ENCODE measurements around the gene BBX.

DNA sequence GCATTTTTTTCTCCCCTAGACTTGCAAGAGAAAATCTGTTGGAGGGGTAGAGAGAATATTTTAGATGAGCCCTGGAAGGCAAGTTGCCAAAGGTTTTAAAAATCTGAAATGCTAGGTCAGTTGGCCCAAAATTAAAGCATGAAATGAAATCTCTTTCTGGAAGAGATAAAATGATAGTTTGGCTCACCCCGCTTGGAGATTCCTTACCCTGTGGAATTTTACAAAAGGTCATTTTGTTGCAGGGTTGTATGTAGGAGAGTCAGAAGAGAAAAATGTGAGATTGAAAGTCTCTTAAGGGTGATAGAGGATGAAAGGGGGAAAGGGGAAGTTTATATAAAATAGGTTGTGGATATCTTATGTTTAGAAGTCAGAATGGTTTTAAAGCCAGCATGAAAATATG is 290.3 kb downstream of the BBX start:
- TF ChIP-seq SMC3 (IDR thresholded peaks at IDR 0.05; ENCODE audit: low read depth, low read length) = no peak
- TF ChIP-seq, protein P1, sequence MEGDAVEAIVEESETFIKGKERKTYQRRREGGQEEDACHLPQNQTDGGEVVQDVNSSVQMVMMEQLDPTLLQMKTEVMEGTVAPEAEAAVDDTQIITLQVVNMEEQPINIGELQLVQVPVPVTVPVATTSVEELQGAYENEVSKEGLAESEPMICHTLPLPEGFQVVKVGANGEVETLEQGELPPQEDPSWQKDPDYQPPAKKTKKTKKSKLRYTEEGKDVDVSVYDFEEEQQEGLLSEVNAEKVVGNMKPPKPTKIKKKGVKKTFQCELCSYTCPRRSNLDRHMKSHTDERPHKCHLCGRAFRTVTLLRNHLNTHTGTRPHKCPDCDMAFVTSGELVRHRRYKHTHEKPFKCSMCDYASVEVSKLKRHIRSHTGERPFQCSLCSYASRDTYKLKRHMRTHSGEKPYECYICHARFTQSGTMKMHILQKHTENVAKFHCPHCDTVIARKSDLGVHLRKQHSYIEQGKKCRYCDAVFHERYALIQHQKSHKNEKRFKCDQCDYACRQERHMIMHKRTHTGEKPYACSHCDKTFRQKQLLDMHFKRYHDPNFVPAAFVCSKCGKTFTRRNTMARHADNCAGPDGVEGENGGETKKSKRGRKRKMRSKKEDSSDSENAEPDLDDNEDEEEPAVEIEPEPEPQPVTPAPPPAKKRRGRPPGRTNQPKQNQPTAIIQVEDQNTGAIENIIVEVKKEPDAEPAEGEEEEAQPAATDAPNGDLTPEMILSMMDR (conservative IDR thresholded peaks at IDR 0.05; ENCODE audit: low read depth, low read length) = no peak
- no peak for TF ChIP-seq NFE2L2 (IDR thresholded peaks at IDR 0.05; ENCODE audit: low read depth, low read length)
- TF ChIP-seq FOS (IDR thresholded peaks at IDR 0.05; ENCODE audit: low read depth, low read length) = no peak

Measured in IMR-90 (cell line).